ENCODE measurements around the gene MINDY4.

MINDY4 gene

GRCh38 chr7:30890226-30890625 lies 119.0 kb downstream of the MINDY4 start:
- H3K4me3 ChIP-seq (ENCODE audit: insufficient read depth, low read length, poor library complexity, severe bottlenecking), result no peak overlapping the region
- H2AFZ ChIP-seq (ENCODE audit: low read depth, low read length, severe bottlenecking), result no peak overlapping the region
- no peak overlapping the region for H3K9ac ChIP-seq (ENCODE audit: low read length)
- H3K79me2 ChIP-seq (ENCODE audit: insufficient read depth, low read length), result no peaks in the 10 kb centered on the region
- H3K27ac ChIP-seq (ENCODE audit: low read depth, low read length), result no peak overlapping the region
- no peaks in the 10 kb centered on the region for H3K27me3 ChIP-seq (ENCODE audit: low read length)
- no peaks in the 10 kb centered on the region for H3K9me3 ChIP-seq (ENCODE audit: insufficient read depth, low read length)
- H3F3A ChIP-seq (ENCODE audit: insufficient read depth), result no peaks in the 10 kb centered on the region
- TF ChIP-seq CTCF (IDR thresholded peaks at IDR 0.05; ENCODE audit: insufficient read depth, low read length, poor library complexity, severe bottlenecking), result no peak
- no peak for TF ChIP-seq EZH2phosphoT487 (conservative IDR thresholded peaks at IDR 0.05; ENCODE audit: low read length)
- no peaks in the 10 kb centered on the region for H4K20me1 ChIP-seq (ENCODE audit: low read depth, low read length)
- no peak overlapping the region for H3K4me2 ChIP-seq (ENCODE audit: low read depth, low read length, poor library complexity, severe bottlenecking)
- H3K36me3 ChIP-seq (ENCODE audit: low read length), result no peaks in the 10 kb centered on the region
- H3K9me2 ChIP-seq (replicated peaks; ENCODE audit: insufficient read depth, low read length), result no peaks in the 10 kb centered on the region

- TF ChIP-seq CTCF (IDR thresholded peaks at IDR 0.05; ENCODE audit: insufficient read depth, low read length, poor library complexity, severe bottlenecking) (no peak), EZH2phosphoT487 (conservative IDR thresholded peaks at IDR 0.05; ENCODE audit: low read length) (no peak)
- no peaks in the 10 kb centered on the region for H3K9me3 ChIP-seq (ENCODE audit: insufficient read depth, low read length)
- H3K27me3 ChIP-seq (ENCODE audit: low read length), result no peaks in the 10 kb centered on the region
- no peaks in the 10 kb centered on the region for H4K20me1 ChIP-seq (ENCODE audit: low read depth, low read length)
- no peaks in the 10 kb centered on the region for H3F3A ChIP-seq (ENCODE audit: insufficient read depth)
- no peaks in the 10 kb centered on the region for H3K9me2 ChIP-seq (replicated peaks; ENCODE audit: insufficient read depth, low read length)
- no peak overlapping the region for H2AFZ ChIP-seq (ENCODE audit: low read depth, low read length, severe bottlenecking)
- H3K79me2 ChIP-seq (ENCODE audit: insufficient read depth, low read length), result no peaks in the 10 kb centered on the region
- H3K4me3 ChIP-seq (ENCODE audit: insufficient read depth, low read length, poor library complexity, severe bottlenecking), result no peak overlapping the region
- no peak overlapping the region for H3K4me2 ChIP-seq (ENCODE audit: low read depth, low read length, poor library complexity, severe bottlenecking)
- no peaks in the 10 kb centered on the region for H3K36me3 ChIP-seq (ENCODE audit: low read length)
- H3K9ac ChIP-seq (ENCODE audit: low read length), result no peak overlapping the region
- H3K27ac ChIP-seq (ENCODE audit: low read depth, low read length), result no peak overlapping the region
Measured at GRCh38 chr7:30893357-30893756, 122.1 kb downstream of the MINDY4 start.

GRCh38 chr7:30894009-30894408 lies 122.8 kb downstream of the MINDY4 start:
- no peak overlapping the region for H3K27ac ChIP-seq (ENCODE audit: low read depth, low read length)
- no peak for TF ChIP-seq CTCF (IDR thresholded peaks at IDR 0.05; ENCODE audit: insufficient read depth, low read length, poor library complexity, severe bottlenecking)
- TF ChIP-seq EZH2phosphoT487 (conservative IDR thresholded peaks at IDR 0.05; ENCODE audit: low read length), result no peak
- no peaks in the 10 kb centered on the region for H3F3A ChIP-seq (ENCODE audit: insufficient read depth)
- H2AFZ ChIP-seq (ENCODE audit: low read depth, low read length, severe bottlenecking), result no peak overlapping the region
- no peaks in the 10 kb centered on the region for H4K20me1 ChIP-seq (ENCODE audit: low read depth, low read length)
- no peak overlapping the region for H3K9ac ChIP-seq (ENCODE audit: low read length)
- H3K36me3 ChIP-seq (ENCODE audit: low read length), result no peaks in the 10 kb centered on the region
- H3K4me3 ChIP-seq (ENCODE audit: insufficient read depth, low read length, poor library complexity, severe bottlenecking), result no peak overlapping the region
- no peaks in the 10 kb centered on the region for H3K9me3 ChIP-seq (ENCODE audit: insufficient read depth, low read length)
- H3K4me2 ChIP-seq (ENCODE audit: low read depth, low read length, poor library complexity, severe bottlenecking), result no peak overlapping the region
- H3K27me3 ChIP-seq (ENCODE audit: low read length), result no peaks in the 10 kb centered on the region
- H3K9me2 ChIP-seq (replicated peaks; ENCODE audit: insufficient read depth, low read length), result no peaks in the 10 kb centered on the region
- no peaks in the 10 kb centered on the region for H3K79me2 ChIP-seq (ENCODE audit: insufficient read depth, low read length)

All from SU-DHL-6 (cell line).